GM12865 (cell line): Measurements from ENCODE around the gene PDZD2.
"Not testable (repeated sequence)": the region's sequence is repeated elsewhere in the genome, so short reads cannot be mapped to it uniquely, and the experiment has no call there.

Source experiments
- DNase-seq: peaks from one replicate; pipeline ENCODE4 v3.0.0; 2010; ENCODE audit warnings: low read depth
- H3K4me3 ChIP-seq: 2 replicates; pipeline ENCODE4 v1.5.1; 2011; ENCODE audit warnings: mild to moderate bottlenecking, low read depth, low read length, control low read depth
- TF ChIP-seq, protein P1 (sequence below): IDR thresholded peaks from 2 replicates; pipeline ENCODE4 v1.5.1; 2011; ENCODE audit warnings: low read length, control low read depth, low read depth, inconsistent platforms; ENCODE audit not compliant: insufficient read depth; ENCODE audit errors: missing control alignments

PDZD2 gene

DNA sequence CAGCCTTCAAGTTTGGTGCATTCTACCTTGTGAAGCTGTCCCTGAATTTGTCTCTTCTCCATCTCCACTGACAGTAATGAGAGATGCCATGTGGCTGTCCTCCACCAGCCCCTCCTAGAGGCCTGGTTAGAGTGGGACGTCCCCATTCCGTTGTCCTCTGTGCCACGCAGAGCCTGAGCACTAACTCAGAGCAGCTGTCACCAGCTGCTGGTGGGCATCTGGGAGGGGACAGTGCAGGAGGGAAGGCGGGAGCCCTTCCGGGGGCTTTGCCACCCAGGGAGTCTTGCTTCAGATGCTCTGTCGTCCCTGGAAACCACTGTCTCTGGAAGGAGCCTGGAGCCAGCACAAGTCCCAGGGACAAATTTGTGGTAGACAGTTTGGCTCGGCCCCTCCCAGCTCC is 78.6 kb downstream of the PDZD2 start:
- H3K4me3 ChIP-seq: no peak overlapping the region
- no peak for DNase-seq
- TF ChIP-seq, protein P1, sequence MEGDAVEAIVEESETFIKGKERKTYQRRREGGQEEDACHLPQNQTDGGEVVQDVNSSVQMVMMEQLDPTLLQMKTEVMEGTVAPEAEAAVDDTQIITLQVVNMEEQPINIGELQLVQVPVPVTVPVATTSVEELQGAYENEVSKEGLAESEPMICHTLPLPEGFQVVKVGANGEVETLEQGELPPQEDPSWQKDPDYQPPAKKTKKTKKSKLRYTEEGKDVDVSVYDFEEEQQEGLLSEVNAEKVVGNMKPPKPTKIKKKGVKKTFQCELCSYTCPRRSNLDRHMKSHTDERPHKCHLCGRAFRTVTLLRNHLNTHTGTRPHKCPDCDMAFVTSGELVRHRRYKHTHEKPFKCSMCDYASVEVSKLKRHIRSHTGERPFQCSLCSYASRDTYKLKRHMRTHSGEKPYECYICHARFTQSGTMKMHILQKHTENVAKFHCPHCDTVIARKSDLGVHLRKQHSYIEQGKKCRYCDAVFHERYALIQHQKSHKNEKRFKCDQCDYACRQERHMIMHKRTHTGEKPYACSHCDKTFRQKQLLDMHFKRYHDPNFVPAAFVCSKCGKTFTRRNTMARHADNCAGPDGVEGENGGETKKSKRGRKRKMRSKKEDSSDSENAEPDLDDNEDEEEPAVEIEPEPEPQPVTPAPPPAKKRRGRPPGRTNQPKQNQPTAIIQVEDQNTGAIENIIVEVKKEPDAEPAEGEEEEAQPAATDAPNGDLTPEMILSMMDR: no peak

DNA sequence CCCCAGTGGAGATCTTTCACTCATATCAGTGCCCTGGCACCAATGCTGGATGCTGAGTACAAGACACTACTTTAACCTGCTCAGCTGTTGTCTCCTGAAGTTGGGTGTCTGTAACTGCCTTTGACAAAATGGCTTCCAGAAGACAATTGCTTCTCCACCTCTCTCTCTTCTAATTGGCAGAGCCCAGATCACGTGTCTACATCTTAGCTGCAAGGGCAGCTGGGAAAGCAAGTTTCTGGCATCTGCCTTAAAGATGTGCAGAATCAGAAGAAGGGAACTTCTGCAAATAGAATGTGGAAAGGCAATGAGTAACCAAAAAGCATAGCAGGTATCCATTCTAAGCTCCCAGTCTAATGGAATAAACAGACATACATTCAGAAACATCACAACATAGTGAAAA is 81.1 kb downstream of the PDZD2 start:
- peak; percentile 4 for DNase-seq
- TF ChIP-seq, protein P1: no peak
- no peak overlapping the region for H3K4me3 ChIP-seq

DNA sequence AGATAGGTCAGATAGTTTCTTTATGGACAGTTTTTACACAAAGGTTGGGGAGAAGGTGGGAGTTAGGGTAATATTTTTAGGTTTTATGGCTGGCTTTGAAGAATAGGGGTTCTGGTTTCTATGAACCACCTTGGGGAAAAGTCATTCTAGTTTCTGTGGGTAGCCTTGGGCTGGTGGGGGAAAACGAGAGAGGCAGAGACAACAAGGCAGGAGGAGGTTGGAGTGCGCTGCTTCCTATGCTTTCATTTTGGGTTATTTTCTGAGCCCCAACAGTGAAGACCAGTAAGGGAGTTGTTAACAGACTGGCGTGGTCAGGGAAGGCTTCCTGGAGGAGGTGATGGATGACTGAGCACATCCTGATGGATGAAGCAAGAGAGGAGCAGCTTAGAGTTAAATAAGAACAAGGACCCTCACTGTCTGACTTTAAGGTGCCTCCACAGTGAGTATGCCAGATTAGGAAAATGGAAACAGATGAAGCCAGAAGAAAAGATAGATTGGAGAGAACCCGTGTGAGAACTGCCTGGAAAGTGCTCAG is 81.9 kb downstream of the PDZD2 start:
- no peak for DNase-seq
- TF ChIP-seq, protein P1: no peak
- no peak overlapping the region for H3K4me3 ChIP-seq

GRCh38 chr5:31722111-31722510 is 83.2 kb downstream of the PDZD2 start:
- TF ChIP-seq, protein P1: no peak
- H3K4me3 ChIP-seq: no peak overlapping the region
- DNase-seq: no peak

DNA sequence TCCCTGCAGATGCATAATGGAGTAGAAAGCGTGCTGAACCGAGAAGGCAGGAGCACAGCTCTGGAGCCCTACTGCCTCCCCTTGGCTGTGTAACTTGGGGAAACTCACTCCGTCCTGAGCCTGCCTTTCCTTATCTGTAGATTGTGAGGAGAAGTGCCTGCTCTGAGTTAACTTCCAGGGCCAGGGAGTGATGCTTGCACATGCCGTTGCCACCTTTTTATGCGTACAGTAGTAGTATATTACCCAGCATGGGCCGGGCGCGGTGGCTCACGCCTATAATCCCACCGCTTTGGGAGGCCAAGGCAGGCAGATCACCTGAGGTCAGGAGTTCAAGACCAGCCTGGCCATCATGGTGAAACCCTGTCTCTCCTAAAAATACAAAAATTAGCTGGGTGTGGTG is 87.1 kb downstream of the PDZD2 start:
- TF ChIP-seq, protein P1: no peak
- DNase-seq: no peak

GRCh38 chr5:31726952-31727351 is 88.0 kb downstream of the PDZD2 start:
- DNase-seq: no peak
- H3K4me3 ChIP-seq: no peak overlapping the region
- TF ChIP-seq, protein P1: no peak

More for the DNA sequence above, 87.1 kb downstream of the PDZD2 start:
- no peak overlapping the region for H3K4me3 ChIP-seq

GRCh38 chr5:31728039-31728438 is 89.1 kb downstream of the PDZD2 start:
- no peak for DNase-seq
- H3K4me3 ChIP-seq: no peak overlapping the region
- TF ChIP-seq, protein P1: no peak

DNA sequence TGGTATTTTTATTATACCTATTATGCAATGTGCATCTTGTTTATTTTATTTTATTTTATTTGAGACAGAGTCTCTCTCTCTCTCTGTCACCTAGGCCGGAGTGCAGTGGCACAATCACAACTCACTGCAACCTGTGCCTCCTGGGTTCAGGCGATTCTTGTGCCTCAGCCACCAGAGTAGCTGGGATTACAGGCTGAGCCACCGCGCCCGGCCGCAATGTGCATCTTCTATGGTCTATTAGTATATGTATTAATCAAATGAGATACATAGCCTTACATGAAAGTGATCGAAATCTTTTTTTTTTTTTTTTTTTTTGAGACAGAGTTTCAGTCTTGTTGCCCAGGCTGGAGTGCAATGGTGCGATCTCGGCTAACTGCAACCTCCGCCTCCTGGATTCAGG is 89.9 kb downstream of the PDZD2 start:
- not testable (repeated sequence) for DNase-seq, H3K4me3 ChIP-seq
